ENCODE measurements around the gene HKDC1.
"Not testable (repeated sequence)": the region's sequence is repeated elsewhere in the genome, so short reads cannot be mapped to it uniquely, and the experiment has no call there.

HKDC1 gene

GRCh38 chr10:69270990-69271389 lies 50.9 kb downstream of the HKDC1 start:
- Histone ChIP-seq H3K36me3 (ENCODE audit: insufficient read depth, low read depth, low read length) (no peaks in the 10 kb centered on the region), H3K4me3 (ENCODE audit: low read length) (no peak overlapping the region), H3K9me3 (ENCODE audit: insufficient read depth, low read depth, low read length) (no peaks in the 10 kb centered on the region), H3K9ac (ENCODE audit: low read depth, low read length) (no peak overlapping the region), H3K27ac (ENCODE audit: low read length) (no peak overlapping the region), H3K27me3 (ENCODE audit: insufficient read depth, low read length) (no peaks in the 10 kb centered on the region), H3K4me1 (ENCODE audit: insufficient read depth, low read length) (no peaks in the 10 kb centered on the region; the same call in 1 of the 2 replicates)

DNA sequence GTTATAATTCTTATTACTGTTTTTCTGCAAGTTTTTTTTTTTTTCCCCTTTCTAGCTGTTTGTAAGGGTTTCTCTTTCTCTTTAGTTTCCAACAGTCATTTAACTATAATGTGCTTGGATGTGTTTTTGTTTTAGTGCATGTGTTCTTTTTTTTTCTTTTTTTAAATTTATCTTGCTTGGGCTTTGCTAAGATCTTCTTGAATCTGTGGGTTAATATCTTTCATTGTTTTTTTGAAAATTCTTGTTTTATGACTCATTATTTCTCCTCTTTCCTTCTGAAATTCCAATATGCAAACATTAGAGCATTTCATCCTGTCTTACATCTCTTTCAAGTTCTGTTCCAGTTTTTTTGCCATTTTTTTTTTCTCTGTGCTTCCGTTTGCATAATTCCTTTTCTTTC lies 52.5 kb downstream of the HKDC1 start:
- Histone ChIP-seq H3K36me3 (ENCODE audit: insufficient read depth, low read depth, low read length) (no peaks in the 10 kb centered on the region), H3K27ac (ENCODE audit: low read length) (no peak overlapping the region), H3K9me3 (ENCODE audit: insufficient read depth, low read depth, low read length) (no peaks in the 10 kb centered on the region), H3K4me1 (ENCODE audit: insufficient read depth, low read length) (no peaks in the 10 kb centered on the region; the same call in 1 of the 2 replicates), H3K27me3 (ENCODE audit: insufficient read depth, low read length) (no peaks in the 10 kb centered on the region), H3K4me3 (ENCODE audit: low read length) (no peak overlapping the region), H3K9ac (ENCODE audit: low read depth, low read length) (no peak overlapping the region)

GRCh38 chr10:69275444-69275843 lies 55.3 kb downstream of the HKDC1 start:
- H3K27ac ChIP-seq (ENCODE audit: low read length) = no peak overlapping the region
- H3K4me1 ChIP-seq (ENCODE audit: insufficient read depth, low read length) = no peaks in the 10 kb centered on the region; the same call in none of the 2 replicates
- no peak overlapping the region for H3K4me3 ChIP-seq (ENCODE audit: low read length)
- no peaks in the 10 kb centered on the region; the same call in 1 of the 2 replicates for H3K27me3 ChIP-seq (ENCODE audit: insufficient read depth, low read length)
- H3K36me3 ChIP-seq (ENCODE audit: insufficient read depth, low read depth, low read length) = no peaks in the 10 kb centered on the region
- no peaks in the 10 kb centered on the region for H3K9me3 ChIP-seq (ENCODE audit: insufficient read depth, low read depth, low read length)
- no peak overlapping the region for H3K9ac ChIP-seq (ENCODE audit: low read depth, low read length)

DNA sequence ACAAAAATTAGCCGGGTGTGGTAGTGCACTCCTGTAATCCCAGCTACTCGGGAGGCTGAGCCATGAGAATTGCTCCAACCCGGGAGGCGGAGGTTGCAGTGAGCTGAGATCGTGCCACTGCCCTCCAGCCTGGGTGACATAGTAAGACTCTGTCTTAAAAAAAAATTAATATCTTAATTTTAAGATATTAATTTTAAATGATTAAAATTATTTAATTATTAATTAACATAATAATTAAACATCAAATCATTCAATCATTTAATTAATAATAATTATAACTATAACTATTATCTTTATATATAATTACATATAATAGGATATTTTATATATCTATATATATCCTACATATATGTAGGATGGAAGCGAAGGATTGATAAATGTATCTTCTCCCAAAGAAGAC lies 56.4 kb downstream of the HKDC1 start:
- no peaks in the 10 kb centered on the region; the same call in 1 of the 2 replicates for H3K27me3 ChIP-seq (ENCODE audit: insufficient read depth, low read length)
- H3K36me3 ChIP-seq (ENCODE audit: insufficient read depth, low read depth, low read length) = no peaks in the 10 kb centered on the region
- H3K4me3 ChIP-seq (ENCODE audit: low read length) = no peak overlapping the region
- no peak overlapping the region for H3K9ac ChIP-seq (ENCODE audit: low read depth, low read length)
- H3K27ac ChIP-seq (ENCODE audit: low read length) = no peak overlapping the region
- H3K9me3 ChIP-seq (ENCODE audit: insufficient read depth, low read depth, low read length) = no peaks in the 10 kb centered on the region
- H3K4me1 ChIP-seq (ENCODE audit: insufficient read depth, low read length) = no peaks in the 10 kb centered on the region; the same call in none of the 2 replicates

DNA sequence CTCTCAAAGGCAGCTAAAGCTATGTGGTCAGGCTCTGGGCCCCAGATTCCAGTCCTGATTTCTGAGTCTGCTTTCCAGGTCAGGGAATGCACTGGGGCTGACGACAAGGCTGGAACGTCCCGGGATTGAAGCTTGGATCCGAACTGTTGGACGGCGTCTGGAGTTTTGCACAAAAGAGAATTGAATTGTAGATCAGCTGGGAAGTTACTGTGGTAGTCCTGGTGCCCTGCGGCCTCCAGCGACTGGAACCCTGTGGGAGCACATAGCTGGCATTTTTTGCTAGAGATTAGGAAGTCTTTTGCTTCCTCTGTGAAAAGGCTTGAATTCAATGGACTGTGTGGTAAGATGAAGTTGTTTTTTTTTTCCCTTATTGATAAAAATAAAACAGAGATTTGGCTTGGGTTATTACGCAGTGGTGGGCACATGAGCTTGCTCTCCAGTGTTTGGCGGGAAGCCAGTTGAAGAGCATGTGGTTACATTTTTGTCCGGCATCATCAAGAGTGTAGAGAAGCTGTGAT lies 58.4 kb downstream of the HKDC1 start, which contains the start of gene HK1:
HK1 (plus strand) TSS at position 51 of the 518 bp plus-strand sequence.
- Histone ChIP-seq H3K27ac (ENCODE audit: low read length) (no peak within 1 kb of the TSS), H3K9ac (ENCODE audit: low read depth, low read length) (no peak within 1 kb of the TSS), H3K4me3 (ENCODE audit: low read length) (no peak within 1 kb of the TSS), H3K4me1 (ENCODE audit: insufficient read depth, low read length) (no peaks in the 10 kb centered on the region; the same call in none of the 2 replicates), H3K9me3 (ENCODE audit: insufficient read depth, low read depth, low read length) (no peaks in the 10 kb centered on the region), H3K36me3 (ENCODE audit: insufficient read depth, low read depth, low read length) (no peaks in the 10 kb centered on the region), H3K27me3 (ENCODE audit: insufficient read depth, low read length) (no peaks in the 10 kb centered on the region; the same call in 1 of the 2 replicates)

DNA sequence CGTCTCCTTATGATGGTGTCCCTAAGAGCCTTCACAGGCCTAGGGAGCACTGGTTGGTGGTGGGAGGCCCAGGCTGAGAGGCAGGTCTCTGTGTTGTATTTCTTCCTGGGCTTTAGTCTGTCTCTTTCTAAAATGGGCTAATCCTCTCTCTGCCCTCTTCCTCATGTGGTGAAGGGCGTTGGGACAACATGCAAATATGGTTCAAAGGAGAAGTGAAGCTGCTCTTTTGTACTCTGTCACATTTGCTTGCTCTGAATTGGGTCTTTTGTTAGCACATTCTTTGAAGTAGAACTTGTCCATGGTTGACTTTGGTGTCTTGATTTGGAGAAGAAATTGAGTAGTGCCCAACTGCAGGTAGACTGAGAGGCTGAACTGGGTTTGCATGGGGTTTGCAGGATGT lies 59.0 kb downstream of the HKDC1 start:
- H3K9ac ChIP-seq (ENCODE audit: low read depth, low read length) = no peak overlapping the region
- no peaks in the 10 kb centered on the region; the same call in 1 of the 2 replicates for H3K27me3 ChIP-seq (ENCODE audit: insufficient read depth, low read length)
- no peak overlapping the region for H3K4me3 ChIP-seq (ENCODE audit: low read length)
- no peaks in the 10 kb centered on the region for H3K9me3 ChIP-seq (ENCODE audit: insufficient read depth, low read depth, low read length)
- no peak overlapping the region for H3K27ac ChIP-seq (ENCODE audit: low read length)
- no peaks in the 10 kb centered on the region for H3K36me3 ChIP-seq (ENCODE audit: insufficient read depth, low read depth, low read length)
- no peaks in the 10 kb centered on the region; the same call in none of the 2 replicates for H3K4me1 ChIP-seq (ENCODE audit: insufficient read depth, low read length)

DNA sequence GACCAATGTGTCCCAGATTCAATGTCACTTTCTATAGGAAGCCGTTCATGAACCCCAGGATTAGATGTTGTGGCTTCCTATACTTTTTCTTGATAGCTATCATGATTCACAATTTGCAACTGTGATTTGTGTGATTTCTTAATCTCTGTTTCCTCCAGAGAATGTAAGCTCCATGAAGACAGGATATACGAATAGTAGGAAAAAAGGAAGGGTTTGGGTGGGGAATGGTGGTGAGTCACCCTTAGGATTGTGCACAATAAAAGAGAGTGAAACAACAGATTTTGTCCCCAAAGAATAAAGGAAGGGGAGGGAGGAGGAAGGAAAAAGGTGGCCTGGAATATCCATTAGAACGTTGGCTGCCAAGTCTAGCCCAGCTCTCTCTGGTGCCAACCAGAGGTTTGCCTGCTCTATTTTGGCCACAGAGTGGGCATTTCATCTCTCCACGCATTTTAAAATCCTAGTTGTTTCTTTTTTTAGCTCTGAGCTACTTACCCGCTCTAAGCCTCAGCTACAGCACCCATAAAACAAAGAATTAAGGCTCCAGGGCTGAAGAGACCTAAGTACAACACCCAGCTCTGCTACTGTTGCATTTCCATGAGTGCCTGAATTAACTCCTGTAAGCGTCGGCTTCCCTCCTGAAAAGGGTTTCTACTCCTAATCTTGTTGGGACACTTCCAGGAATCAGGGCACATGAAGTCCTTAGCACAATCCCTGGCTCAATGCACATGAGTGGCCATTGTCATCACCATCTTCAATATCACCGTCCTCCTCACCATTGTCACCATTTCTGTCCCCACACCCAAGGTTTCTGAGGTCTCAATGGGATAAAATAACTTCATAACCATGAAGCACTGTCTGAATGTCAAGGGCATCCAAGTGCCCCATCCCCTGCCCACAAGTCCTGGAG lies 61.6 kb downstream of the HKDC1 start:
- H3K27ac ChIP-seq (ENCODE audit: low read length) = no peak overlapping the region
- no peaks in the 10 kb centered on the region; the same call in 1 of the 2 replicates for H3K27me3 ChIP-seq (ENCODE audit: insufficient read depth, low read length)
- H3K4me3 ChIP-seq (ENCODE audit: low read length) = no peak overlapping the region
- no peaks in the 10 kb centered on the region for H3K36me3 ChIP-seq (ENCODE audit: insufficient read depth, low read depth, low read length)
- no peak overlapping the region for H3K9ac ChIP-seq (ENCODE audit: low read depth, low read length)
- no peaks in the 10 kb centered on the region for H3K9me3 ChIP-seq (ENCODE audit: insufficient read depth, low read depth, low read length)
- H3K4me1 ChIP-seq (ENCODE audit: insufficient read depth, low read length) = no peaks in the 10 kb centered on the region; the same call in none of the 2 replicates

DNA sequence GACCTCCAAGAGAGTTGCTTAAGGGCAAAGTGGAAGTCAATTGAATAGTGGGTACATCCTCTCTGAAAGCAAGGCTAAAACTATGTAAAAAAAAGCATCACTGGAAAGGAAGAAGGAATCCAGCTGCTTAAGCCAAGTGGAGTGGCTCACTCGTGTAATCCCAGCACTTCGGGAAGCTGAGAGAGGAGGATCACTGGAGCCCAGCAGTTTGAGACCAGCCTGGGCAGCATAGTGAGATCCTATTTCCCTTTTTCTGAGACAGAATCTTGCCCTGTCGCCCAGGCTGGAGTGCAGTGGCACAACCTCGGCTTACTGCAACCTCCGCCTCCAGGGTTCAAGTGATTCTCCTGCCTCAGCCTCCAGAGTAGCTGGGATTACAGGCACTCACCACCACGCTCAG lies 64.3 kb downstream of the HKDC1 start:
- not testable (repeated sequence) for H3K27ac ChIP-seq (ENCODE audit: low read length); H3K36me3 ChIP-seq (ENCODE audit: insufficient read depth, low read depth, low read length); H3K4me1 ChIP-seq (ENCODE audit: insufficient read depth, low read length); H3K27me3 ChIP-seq (ENCODE audit: insufficient read depth, low read length); H3K9me3 ChIP-seq (ENCODE audit: insufficient read depth, low read depth, low read length); H3K4me3 ChIP-seq (ENCODE audit: low read length); H3K9ac ChIP-seq (ENCODE audit: low read depth, low read length)

DNA sequence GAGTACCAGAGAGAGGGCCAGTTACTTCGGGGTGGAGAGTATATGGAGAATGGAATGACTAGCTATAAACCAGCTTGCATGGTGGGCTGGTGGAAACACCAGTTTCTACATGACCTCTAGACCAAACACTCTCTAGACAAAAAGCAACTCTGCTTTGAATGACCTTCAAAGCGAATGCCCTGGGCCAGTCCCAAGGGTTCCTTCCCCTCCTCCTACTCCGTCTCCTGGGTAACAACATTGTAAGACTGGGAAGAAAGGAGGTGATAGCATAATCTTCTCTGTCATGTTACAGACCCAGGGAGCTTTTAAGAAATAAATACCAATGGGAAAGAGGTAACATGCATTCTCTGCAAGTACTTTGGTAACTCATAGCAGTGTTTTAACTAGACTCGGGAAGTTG lies 65.6 kb downstream of the HKDC1 start:
- H3K9me3 ChIP-seq (ENCODE audit: insufficient read depth, low read depth, low read length) = no peaks in the 10 kb centered on the region
- H3K4me1 ChIP-seq (ENCODE audit: insufficient read depth, low read length) = no peaks in the 10 kb centered on the region; the same call in 1 of the 2 replicates
- no peaks in the 10 kb centered on the region for H3K27me3 ChIP-seq (ENCODE audit: insufficient read depth, low read length)
- no peak overlapping the region for H3K9ac ChIP-seq (ENCODE audit: low read depth, low read length)
- no peak overlapping the region for H3K27ac ChIP-seq (ENCODE audit: low read length)
- no peak overlapping the region for H3K4me3 ChIP-seq (ENCODE audit: low read length)
- no peaks in the 10 kb centered on the region for H3K36me3 ChIP-seq (ENCODE audit: insufficient read depth, low read depth, low read length)

GRCh38 chr10:69287181-69287580 lies 67.0 kb downstream of the HKDC1 start:
- H3K4me1 ChIP-seq (ENCODE audit: insufficient read depth, low read length) = no peaks in the 10 kb centered on the region; the same call in 1 of the 2 replicates

GRCh38 chr10:69290993-69291392 lies 70.9 kb downstream of the HKDC1 start:
- no peaks in the 10 kb centered on the region for H3K36me3 ChIP-seq (ENCODE audit: insufficient read depth, low read depth, low read length)
- no peak overlapping the region for H3K9ac ChIP-seq (ENCODE audit: low read depth, low read length)
- no peak overlapping the region for H3K4me3 ChIP-seq (ENCODE audit: low read length)
- no peaks in the 10 kb centered on the region for H3K9me3 ChIP-seq (ENCODE audit: insufficient read depth, low read depth, low read length)
- no peaks in the 10 kb centered on the region for H3K27me3 ChIP-seq (ENCODE audit: insufficient read depth, low read length)
- no peaks in the 10 kb centered on the region for H3K4me1 ChIP-seq (ENCODE audit: insufficient read depth, low read length)
- H3K27ac ChIP-seq (ENCODE audit: low read length) = no peak overlapping the region

More at GRCh38 chr10:69287181-69287580, 67.0 kb downstream of the HKDC1 start:
- Histone ChIP-seq H3K9me3 (ENCODE audit: insufficient read depth, low read depth, low read length) (no peaks in the 10 kb centered on the region), H3K4me3 (ENCODE audit: low read length) (no peak overlapping the region), H3K9ac (ENCODE audit: low read depth, low read length) (no peak overlapping the region), H3K27me3 (ENCODE audit: insufficient read depth, low read length) (no peaks in the 10 kb centered on the region), H3K27ac (ENCODE audit: low read length) (no peak overlapping the region), H3K36me3 (ENCODE audit: insufficient read depth, low read depth, low read length) (no peaks in the 10 kb centered on the region)

DNA sequence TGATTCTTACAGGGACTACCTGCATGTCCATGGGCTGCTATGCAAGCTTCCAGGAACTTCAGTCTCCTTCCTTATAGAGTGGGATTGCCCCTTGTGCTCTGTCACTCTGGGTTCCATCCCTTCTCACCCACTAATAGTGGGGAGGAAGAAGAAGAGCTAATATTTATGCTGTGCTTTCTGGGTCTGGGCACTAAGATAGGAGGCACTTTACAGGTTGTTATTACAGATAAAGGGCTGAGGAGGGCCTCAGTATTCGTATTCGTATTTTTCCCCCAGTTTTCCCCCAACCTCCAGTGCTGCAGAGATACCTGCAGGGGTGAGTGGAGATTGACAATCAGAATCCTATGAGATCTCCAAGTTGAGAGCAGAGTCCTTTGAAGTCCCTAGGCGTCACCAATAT lies 72.3 kb downstream of the HKDC1 start:
- no peak overlapping the region for H3K4me3 ChIP-seq (ENCODE audit: low read length)
- no peak overlapping the region for H3K27ac ChIP-seq (ENCODE audit: low read length)
- H3K27me3 ChIP-seq (ENCODE audit: insufficient read depth, low read length) = no peaks in the 10 kb centered on the region
- H3K9ac ChIP-seq (ENCODE audit: low read depth, low read length) = no peak overlapping the region
- H3K36me3 ChIP-seq (ENCODE audit: insufficient read depth, low read depth, low read length) = no peaks in the 10 kb centered on the region
- no peaks in the 10 kb centered on the region for H3K9me3 ChIP-seq (ENCODE audit: insufficient read depth, low read depth, low read length)
- no peaks in the 10 kb centered on the region for H3K4me1 ChIP-seq (ENCODE audit: insufficient read depth, low read length)
